CD4-positive, alpha-beta T cell treated with Interleukin-1 beta for 1 hour (primary cell): Measurements from ENCODE around the gene ST3GAL3.
"Not testable (repeated sequence)": the region's sequence is repeated elsewhere in the genome, so short reads cannot be mapped to it uniquely, and the experiment has no call there.

Experiments used
- DNase-seq, 2 donors: peaks; one replicate each; pipeline ENCODE4 v3.0.0-alpha.2; 2020 to 2022

The ST3GAL3 gene

DNA sequence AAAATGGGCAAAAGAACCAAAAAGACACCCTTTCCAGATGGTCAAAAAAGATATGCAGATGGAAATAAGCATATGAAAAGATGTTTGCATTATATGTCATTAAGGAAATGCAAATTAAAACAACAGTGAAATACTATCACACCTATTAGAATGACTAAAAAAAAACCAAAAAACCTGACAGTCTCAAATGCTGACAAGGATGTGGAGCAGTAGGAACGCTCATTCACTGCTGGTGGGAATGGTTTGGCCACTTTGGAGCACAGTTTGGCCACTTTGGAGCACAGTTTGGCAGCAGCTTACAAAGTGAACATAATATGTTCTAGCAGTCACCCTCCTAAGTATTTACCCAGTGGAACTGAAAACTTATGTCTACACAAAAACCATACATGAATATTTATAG, 121.2 kb downstream of the ST3GAL3 start:
- no peak for DNase-seq

DNA sequence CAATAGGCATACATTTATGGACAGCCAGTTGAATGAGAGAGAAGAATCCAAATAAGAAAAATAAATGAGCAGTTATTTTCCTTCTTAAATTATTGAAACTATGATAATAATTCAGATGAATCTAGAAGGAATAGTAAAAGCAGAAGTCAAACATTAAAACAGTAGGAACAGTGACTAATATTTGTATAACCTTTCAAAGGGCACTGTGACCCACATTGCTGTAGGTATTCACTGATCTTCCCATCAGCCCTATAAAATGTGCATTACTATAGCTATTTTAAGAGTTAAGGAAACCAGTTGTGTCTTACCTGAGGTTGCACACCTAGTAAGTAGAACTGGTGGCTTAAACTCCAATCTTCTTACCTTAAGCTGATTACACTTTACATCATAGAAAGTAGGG, 123.5 kb downstream of the ST3GAL3 start:
- DNase-seq: no peak

DNA sequence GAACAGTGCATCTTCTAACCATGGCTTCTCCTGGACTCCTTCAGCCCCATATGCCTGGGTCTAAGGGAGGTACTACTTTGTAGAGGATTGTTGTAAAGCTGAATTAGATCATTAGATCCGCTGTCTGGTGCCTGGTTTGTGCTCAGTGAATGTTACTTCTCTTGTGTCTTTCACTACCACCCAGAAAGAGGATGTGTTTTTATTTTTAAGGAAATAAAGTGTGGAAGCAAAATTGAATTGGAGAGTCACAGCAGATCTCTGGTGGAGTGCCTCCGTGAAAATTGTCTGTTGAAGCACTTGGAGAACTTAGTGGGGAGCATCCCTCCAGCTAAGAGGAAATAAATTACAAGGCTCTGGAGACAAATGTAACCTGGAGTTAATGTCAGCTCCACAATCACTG, 124.5 kb downstream of the ST3GAL3 start:
- DNase-seq: no peak

DNA sequence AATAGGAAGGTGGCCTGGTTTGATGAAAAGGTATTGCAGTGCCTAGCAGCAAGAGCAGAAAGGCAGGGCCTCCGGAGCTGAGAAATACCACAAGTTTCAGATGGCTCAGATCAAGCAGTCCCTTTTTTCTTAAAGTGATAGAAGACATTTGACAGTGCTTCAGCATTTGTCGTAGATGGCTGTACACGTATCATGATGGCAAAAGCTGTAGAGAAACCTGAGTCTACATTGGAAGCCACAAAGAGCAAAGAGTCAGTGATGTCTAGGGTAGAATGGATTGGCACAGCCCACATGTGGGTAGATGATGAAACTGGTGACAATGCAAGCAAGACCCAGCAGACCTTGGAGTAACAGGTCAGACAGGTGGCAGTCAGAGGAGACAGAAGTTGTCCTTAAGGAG, 124.9 kb downstream of the ST3GAL3 start:
- DNase-seq: no peak

DNA sequence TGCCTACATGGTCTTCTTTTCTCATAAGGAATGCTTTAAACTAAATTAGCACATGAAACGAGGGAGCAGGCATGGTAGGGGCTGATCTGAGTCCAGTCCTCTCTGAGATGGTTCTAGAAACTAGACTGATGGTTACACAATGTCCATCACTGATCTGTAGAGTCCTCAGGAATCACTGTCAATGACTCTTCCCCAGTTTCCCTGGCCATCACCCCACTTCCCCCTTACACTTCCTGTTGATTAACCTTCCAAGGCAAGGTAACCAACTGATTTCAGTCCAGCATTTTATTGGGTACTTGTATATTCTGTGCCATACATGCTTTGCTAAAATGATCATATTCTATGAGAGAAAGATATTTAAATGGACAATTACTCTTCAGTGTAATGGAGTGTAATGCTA, 125.7 kb downstream of the ST3GAL3 start:
- DNase-seq: no peak

DNA sequence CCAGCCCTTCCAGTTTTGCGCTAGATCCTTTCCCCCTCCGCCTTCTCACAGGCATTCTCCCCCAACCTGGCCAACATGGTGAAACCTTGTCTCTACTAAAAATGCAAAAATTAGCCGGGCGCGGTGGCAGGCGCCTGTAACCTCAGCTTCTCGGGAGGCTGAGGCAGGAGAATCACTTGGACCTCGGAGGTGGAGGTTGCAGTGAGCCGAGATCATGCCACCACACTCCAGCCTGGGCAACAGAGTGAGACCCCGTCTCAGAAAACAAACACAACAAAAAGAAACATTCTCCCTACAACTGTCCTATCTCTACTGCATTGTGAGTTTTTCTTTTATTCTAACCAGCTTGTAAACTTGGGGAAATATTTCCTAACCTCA, 126.6 kb downstream of the ST3GAL3 start:
- not testable (repeated sequence) for DNase-seq

DNA sequence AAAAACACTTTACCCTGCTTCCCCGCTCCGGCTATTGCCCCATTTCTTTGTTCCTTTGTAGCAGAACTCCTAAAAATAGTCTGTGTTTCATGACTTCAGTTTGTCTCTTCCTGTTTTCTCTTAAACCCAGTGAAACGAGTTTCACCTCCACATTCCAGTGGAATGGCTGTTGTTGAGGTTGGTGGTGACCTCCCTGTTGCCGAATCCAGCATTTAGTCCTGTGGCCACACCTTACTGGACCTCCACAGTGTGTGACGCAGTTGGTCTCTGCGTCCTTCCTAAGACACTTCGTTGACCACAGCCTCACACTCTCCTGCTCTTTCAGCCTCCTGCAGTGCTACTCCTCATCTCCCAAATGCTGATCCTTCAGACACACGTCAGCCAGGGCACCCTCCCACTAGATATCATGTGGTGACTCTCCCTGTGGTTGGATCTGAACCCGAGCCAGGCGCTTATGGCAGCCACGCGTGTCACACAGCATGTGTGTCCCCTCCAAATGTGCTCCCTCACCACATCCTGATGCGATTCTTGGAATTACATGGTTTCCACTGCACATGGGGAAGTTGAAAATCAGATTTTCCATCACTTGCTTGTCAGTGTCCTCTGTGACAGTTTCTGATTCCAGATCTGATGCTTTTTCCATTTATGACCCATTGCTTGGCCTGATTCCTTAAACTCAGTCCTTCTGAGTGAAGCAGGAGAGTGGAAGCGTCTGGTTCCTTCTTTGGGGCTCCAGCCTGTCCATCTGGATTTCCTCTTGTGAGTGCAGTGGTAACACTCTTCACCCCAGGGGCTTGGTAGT, 127.1 kb downstream of the ST3GAL3 start:
- DNase-seq: peak in 1 of 2 donors; percentile 9

DNA sequence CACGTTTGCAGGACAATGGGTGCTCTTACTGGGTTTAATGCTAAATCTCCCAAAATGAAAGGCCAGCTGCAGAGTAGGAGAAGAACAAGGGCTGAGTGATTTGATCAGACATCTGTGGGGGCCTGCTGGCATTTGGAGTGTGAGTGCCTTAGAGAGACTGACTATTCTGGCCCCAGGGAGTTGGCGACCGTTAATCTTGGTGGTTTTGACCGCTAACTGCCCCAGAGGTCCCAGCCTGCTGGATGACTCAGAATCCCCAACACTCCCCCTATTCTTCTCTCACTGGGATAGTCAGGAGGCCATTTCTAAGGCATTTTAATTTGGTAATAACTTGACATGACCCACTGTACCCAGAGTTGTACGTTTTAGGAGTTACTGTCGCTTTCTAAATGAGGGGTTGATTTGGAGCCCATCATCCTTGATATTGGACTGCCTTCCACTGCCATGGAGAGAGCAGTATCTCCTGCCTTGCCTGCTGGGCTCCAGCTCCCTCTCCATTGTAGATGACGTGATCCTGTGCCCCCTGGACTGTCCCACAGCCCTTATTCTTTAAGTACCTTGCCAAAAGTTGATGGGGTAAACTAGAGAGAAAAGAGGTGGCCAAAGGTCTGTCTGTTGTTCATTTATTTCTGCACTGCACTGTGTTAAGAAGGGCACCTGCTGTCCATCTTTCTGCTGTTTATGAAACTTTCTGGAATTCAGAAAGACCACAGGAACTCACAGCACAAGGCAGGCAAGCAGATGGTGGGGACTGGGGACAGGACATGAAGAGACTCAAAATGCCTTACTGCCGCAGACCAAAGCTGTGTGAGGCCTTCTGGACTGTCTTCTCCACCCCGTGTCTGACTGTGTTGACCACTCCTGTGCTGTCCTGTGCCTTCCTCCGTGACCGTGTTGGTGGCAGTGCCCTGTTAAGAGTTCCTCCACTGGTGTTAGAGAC, 128.0 kb downstream of the ST3GAL3 start:
- DNase-seq: no peak

DNA sequence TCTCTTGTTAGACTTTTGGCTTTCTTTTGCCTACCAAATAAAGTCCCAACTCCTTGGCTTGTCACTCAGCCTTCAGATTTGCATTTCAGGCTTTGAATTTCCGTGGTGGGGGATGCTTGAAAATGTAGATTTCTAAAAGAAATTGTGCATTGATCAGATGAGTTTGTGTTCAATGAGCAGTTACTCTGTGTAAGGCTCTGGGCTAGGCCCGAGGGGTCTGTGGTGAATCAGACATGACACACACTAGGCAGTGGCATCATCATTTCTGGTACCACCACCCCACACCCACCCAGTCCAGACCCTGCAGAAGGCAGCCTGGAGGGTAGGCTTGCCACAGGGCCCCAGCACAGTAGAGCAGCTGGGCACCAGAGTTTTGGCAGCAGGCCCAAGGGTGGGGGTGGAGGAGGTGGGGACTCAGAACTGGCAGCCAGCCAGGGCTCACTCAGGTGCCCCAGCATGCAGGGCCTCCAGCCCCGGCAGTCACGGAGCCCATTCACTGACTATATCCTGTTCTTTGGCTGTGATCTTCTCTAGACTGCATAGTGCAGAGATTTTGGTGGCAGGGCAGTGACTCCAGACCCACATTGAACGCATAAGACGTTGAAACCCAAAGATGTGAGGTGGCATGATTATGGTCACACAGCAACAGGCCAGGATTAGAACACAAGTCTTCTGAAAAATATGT, 129.1 kb downstream of the ST3GAL3 start:
- DNase-seq: peak; percentile 50 to 71

DNA sequence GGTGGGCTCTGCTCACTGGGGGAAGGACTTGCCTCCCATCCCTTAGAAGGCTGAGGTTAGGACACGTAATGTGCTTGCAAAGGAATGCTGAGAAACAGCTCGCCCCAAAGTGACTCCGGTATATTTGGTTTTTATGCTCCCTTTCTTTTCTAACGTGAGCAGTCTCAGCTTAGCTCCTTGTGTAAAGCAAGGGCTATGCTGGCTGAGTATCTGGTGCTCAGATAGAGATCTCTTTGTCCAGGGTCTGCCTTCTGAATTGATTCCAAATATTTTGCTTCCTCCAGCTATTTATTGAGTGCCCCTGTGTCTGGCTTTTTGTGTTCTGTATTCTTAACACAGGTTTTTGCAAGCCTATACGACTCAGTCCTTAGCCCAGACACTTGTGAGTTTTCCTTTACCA, 131.7 kb downstream of the ST3GAL3 start:
- no peak for DNase-seq

DNA sequence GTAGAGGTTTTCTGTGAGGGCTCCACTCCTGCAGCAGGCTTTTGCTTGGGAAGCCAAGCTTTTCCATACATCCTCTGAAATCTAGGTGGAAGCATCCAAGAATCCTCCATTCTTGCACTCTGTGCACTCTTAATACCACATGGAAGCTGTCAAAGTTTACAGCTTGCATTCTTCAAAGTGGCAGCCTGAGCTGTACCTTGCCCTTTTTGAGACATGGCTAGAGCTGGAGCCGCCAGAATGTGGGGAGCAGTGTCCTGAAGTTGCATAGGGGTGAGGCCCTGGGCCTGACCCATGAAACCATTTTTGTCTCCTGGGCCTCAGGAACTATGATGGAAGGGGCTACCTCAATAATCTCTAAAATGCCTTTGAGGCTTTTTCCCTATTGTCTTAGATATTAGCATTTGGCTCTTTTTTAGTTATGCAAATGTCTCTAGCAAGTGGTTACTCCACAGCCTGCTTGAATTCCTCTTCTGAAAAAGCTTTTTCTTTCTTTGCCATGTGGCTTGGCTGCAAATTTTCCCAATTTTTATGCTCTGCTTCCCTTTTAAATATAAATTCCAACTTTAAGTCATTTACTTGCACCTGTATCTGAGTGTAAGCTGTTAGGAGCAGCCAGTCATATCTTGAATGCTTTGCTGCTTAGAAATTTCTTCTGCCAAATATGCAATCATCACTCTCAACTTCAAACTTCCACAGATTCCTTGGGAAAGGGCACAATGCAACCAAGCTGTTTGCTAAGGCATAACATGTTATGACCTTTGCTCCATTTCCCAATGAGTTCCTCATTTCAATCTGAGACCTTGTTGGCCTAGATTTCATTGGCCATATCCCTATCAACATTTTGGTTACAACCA, 134.2 kb downstream of the ST3GAL3 start:
- no peak for DNase-seq

DNA sequence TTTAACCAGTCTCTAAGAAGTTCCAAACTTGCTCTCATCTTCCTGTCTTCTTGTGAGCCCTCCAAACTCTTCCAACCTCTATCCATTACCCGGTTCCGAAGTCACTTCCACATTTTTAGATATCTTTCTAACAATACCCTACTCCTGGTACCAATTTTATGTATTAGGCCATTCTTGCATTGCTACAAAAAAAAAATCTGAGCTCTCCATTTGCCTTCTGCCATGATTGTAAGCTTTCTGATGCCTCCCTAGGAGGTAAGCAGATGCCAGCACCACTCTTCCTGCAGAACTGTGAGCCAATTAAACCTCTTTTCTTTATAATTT, 134.8 kb downstream of the ST3GAL3 start:
- DNase-seq: no peak

DNA sequence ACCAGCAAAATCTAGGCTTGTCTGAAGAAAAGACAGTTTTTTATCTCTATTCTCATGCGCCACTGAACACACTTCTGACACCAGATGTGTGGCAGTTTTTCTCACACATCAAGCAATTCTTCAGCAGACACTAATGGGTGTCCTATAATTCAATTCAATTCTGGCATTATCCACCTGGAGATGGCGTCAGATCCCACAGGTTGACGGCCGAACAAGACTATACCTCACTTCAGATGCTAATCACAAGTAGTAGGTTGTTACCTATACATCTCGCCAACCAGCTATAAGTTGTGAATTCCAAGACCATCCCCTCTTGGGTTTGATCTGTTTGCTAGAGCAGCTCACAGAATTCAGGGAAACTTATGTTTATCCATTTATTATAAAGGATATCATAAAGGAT, 136.3 kb downstream of the ST3GAL3 start:
- DNase-seq: no peak

DNA sequence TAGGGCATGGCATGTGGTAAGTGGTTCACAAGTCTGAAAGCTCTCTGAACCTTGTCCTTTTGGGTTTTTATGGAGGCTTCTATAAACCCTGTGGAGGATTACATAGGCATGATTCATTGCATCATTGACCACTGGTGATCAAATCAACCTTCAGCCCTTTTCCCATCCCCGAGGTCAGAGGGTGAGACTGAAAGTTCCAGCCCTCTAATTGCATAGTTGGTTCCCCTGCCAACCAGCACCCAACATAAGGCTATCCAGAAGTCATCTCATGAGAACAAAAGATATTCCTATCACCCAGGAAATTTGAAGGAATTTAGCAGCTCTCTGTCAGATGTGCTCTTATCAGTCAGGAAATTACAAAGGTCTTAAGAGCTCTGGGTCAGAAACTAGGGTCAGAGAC, 136.8 kb downstream of the ST3GAL3 start:
- no peak for DNase-seq

DNA sequence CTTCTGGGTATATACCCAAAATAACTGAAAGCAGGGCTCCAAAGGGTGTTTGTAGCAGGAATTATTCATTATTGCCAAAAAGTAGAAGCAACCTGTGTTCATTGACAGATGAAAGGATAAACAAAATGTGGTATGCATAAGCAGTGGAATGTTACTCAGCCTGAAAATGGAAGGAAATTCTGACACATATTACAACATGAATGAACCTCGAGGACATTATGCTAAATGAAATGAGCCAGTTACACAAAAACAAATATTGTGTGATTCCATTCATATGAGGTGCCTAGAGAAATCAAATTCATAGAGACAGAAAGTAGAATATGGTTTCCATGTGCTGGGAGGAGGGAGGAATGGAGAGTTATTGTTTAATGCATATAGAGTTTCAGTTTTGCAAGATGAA, 140.0 kb downstream of the ST3GAL3 start:
- DNase-seq: no peak

DNA sequence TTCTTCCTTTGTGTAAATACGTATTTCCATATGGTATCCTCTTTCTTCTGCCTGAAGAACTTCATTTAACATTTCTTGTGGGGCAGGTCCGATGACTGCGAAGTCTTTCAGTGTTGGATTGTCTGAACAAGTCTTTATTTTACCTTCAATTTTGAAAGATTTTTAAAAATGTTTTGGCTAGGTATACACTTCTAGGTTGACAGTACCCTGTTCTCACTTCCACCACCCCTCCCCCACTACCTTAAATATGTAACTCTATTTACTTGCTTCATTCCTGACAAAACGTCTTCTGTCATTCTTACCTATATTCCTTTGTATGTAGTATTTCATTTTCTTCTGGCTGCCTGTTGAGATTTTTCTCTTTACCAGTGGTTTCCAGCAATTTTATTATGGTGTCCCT, 140.5 kb downstream of the ST3GAL3 start:
- DNase-seq: no peak

DNA sequence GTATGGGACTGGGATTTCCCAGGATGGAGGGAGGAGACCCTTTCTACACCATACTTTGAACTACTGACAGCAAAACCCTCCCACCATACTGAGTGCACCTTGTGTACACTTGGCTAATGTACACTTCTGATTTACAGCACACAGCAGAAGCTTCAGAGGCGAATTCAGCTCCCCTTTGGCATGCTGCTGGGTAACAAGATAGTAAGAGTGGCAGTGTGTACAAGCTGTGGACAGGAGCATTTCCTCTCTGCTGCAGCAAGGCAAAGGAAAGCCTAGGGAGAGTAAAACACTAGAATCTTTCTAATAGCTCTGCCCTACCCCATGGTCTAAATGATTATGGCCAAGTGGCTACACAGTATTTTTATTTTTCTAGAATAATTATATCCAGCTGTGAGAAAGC, 142.3 kb downstream of the ST3GAL3 start:
- no peak for DNase-seq

DNA sequence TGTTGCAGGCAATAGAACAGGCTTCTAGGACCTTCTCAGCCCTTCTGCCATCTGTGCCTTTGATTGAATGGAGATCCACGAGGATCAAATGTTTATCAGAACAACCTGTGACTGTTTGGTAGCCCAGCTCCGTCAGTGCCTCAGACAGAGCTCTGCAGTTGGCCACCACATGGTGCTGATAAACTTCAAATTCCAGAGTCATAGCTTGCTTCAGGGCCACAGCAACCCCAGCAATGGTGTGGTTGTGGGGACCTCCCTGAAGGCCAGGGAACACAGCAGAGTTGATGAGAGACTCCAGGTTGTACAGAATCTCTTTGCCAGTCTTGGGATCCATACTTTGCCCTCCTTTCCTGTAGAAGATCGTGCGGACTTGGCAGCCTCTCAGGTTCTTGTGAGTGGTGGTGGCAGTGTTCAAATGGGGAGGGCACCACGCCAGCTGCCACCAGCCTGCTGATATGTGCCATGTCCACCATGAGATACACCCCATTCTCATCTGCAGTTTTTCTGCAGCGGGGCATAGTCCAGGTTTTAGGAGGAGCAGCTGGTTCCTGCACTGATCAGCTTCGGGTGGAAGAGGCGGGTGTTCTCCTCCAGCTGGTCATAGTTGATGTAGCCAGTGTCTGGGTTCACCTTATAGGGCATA, 143.4 kb downstream of the ST3GAL3 start:
- DNase-seq: no peak

DNA sequence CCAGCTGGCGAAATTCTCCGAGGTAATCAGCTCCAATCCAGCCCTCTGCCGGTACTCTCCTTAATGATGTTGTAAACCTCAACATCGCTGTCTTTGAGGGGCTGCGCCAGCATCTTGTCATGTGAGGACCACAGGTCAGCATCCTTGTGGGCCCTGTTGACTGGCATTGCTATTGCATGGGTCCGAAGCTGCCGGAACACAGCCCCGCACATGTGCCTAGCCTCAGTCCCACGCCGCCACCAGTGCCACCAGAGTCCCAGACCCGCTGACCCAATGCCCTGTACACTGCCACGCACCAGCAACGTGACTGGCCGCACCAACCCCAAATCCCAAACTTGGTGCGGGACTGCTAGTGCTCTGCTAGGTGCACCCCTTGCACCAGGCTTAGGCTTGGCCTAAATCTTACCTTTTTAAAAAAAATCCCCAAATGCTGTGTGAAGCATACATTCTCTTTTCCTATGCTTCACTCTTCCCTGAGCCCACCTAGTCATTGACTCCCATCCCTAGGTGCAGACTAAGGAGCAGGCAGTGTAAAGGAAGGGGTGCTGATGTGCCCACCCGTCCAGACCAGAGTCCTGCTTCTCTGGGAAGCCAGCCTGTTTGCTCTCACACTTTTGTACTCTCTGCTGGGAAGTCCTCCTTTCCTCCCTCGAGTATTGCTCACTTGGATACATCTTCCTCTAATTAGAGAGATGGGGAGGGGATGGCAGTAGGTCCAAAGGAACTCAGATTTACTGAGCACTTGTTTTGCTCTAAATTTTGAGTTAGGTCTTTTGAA, 144.4 kb downstream of the ST3GAL3 start:
- no peak for DNase-seq

DNA sequence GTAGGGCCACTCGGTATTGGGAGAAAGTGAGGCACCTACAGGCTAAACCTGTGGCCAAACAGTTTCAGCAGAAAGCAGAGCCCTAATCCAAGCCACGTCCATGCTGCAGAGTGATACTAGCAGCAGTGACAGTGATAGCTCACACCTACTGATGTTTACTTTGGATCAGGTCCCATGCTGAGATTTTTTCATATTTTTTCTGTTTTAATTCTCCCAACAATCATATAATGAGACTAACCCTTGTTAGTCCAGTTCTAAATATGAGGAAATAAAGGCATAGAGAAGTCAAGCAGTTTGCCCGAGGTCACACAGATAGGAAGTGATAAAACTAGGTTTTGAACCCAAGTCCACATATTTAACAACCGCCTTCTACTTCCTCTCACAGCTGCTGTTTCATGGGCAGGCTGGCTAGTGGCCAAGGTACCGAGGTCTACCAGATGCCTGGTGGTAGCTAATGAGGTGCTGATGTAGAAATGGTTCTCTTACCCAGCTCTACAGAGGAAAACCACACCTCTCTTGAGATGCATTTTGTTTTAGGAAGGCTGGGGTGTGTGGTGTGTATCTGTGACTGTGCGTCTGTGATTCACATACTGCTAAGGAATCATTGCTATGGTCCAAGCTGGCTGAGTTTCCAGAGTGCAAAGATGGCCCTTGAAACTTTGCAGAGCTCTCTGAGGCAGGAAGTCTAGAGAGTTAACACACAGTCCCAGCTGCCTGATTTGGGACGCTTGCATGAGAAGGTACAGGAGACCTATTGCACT, 146.0 kb downstream of the ST3GAL3 start:
- peak; percentile 38 for DNase-seq

DNA sequence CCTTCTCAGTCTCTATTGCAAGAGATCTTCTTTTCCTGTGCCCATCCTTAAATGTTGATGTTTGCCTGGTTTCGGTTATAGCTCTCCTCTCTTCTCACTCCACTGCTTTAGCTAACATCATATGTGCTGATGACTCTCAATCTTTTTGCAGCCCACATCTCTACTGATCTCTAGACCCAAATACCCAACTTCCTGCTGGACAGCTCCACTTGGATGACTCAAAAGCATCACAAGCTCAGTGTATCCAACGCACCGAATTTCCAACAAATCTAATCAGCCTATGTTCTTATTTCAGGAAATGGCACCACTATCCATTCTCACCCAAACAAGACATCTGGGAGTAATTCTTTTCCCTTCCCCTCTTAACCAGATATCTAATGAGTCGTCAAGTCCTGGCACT, 147.1 kb downstream of the ST3GAL3 start:
- no peak for DNase-seq
